Measurements from ENCODE around the gene KSR2.

KSR2 gene

GRCh38 chr12:117980616-117981015 lies 11.8 kb upstream of the KSR2 start:
- no peak overlapping the region for H3K27ac ChIP-seq
- TF ChIP-seq, protein P1, sequence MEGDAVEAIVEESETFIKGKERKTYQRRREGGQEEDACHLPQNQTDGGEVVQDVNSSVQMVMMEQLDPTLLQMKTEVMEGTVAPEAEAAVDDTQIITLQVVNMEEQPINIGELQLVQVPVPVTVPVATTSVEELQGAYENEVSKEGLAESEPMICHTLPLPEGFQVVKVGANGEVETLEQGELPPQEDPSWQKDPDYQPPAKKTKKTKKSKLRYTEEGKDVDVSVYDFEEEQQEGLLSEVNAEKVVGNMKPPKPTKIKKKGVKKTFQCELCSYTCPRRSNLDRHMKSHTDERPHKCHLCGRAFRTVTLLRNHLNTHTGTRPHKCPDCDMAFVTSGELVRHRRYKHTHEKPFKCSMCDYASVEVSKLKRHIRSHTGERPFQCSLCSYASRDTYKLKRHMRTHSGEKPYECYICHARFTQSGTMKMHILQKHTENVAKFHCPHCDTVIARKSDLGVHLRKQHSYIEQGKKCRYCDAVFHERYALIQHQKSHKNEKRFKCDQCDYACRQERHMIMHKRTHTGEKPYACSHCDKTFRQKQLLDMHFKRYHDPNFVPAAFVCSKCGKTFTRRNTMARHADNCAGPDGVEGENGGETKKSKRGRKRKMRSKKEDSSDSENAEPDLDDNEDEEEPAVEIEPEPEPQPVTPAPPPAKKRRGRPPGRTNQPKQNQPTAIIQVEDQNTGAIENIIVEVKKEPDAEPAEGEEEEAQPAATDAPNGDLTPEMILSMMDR (conservative IDR thresholded peaks at IDR 0.05), result no peak

- TF ChIP-seq, protein P1 (conservative IDR thresholded peaks at IDR 0.05), result no peak
- no peak overlapping the region for H3K27ac ChIP-seq
These were observed 8.6 kb upstream of the KSR2 start for GRCh38 chr12:117977373-117977772.

GRCh38 chr12:117975006-117975405 lies 6.2 kb upstream of the KSR2 start:
- TF ChIP-seq, protein P1 (conservative IDR thresholded peaks at IDR 0.05), result no peak
- no peak overlapping the region for H3K27ac ChIP-seq

DNA sequence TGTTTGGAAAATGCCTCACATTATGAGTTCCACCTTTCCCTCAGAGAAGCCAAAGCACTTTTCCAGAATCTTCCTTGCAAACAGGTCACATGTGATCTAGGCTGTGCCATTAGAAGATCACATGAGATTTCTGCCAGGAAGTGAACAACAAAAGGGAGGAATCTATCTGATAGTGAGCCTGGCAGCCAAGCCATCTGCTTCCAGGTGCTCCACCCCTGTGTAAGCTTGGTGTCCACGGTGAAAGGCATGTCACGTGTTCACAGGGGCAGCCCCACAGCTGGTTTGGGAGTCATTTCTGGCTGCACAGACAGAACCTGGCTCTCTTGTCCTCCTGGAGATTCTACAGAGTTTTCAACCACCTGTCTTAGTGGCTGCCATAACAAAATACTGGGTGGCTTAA lies 3.5 kb upstream of the KSR2 start:
- TF ChIP-seq, protein P1 (conservative IDR thresholded peaks at IDR 0.05), result no peak
- no peak overlapping the region for H3K27ac ChIP-seq

GRCh38 chr12:117970334-117970733 lies 1.5 kb upstream of the KSR2 start:
- TF ChIP-seq, protein P1 (conservative IDR thresholded peaks at IDR 0.05), result no peak
- peak overlapping the region; percentile 91 for H3K27ac ChIP-seq

GRCh38 chr12:117968151-117968789 lies 520 bp downstream of the KSR2 start:
- TF ChIP-seq, protein P1 (conservative IDR thresholded peaks at IDR 0.05), result no peak
- H3K27ac ChIP-seq, result peak overlapping the region; percentile 91

GRCh38 chr12:117967512-117967911 lies 1.3 kb downstream of the KSR2 start:
- H3K27ac ChIP-seq, result peak overlapping the region; percentile 91; the same call in 1 of the 2 replicates
- TF ChIP-seq, protein P1 (conservative IDR thresholded peaks at IDR 0.05), result no peak

All from VCaP (cell line).